ENCODE data around the gene HS3ST4. TPM values are rescaled to one million over a fixed set of nuclear protein-coding genes. Genes with fewer than 3 reads are reported as not detected.

The HS3ST4 gene
- polyA plus RNA-seq, 1 donor (not counting 4 experiments of a cell fraction or from before 2014, with no cell fraction given), result not detected

DNA sequence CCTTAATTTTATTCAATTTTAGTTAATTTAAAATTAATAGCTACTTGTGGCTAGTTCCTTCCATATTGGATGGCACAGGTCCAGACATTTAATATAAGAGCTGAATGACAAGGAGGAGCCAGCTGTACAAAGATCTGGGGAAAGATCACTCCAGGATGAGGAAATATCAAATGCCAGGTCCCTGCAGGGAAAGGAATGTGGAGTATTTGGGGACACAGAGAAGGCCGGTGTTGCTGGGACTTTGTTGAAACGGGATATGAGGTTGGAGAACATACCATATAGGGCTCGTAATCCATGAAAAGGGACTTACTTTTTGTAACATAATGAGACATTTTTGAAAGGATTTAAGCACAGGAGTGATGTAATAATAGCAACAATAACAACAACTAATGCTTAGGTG is 426.8 kb downstream of the HS3ST4 start:
- Histone ChIP-seq H4K20me1 (ENCODE audit: control insufficient read depth, extremely low read depth, insufficient read depth, low read length) (no peaks in the 10 kb centered on the region), H3K9me1 (ENCODE audit: control insufficient read depth, extremely low read depth, insufficient read depth, low read length) (no peaks in the 10 kb centered on the region), H3K27me3 (ENCODE audit: control insufficient read depth, extremely low read depth, insufficient read depth, low read length) (no peaks in the 10 kb centered on the region), H2AFZ (ENCODE audit: control insufficient read depth, low read length) (no peak overlapping the region), H3K27ac (ENCODE audit: control insufficient read depth, insufficient read depth, low read length) (no peak overlapping the region), H3K9ac (ENCODE audit: control insufficient read depth, extremely low read depth, insufficient read depth, low read length) (no peak overlapping the region), H3K4me1 (ENCODE audit: control insufficient read depth, extremely low read depth, insufficient read depth, low read length) (no peaks in the 10 kb centered on the region), H3K36me3 (ENCODE audit: control insufficient read depth in 2 of 2, extremely low read depth in 1 of 2, insufficient read depth in 2 of 2, low read length in 2 of 2) (no peaks in the 10 kb centered on the region), H3K4me3 (ENCODE audit: control insufficient read depth in 2 of 3, extremely low read depth in 1 of 3, insufficient read depth in 2 of 3, low read depth in 1 of 3, low read length in 3 of 3) (no peak overlapping the region), H3K79me2 (ENCODE audit: control insufficient read depth, insufficient read depth, low read length) (no peaks in the 10 kb centered on the region), H3K9me3 (ENCODE audit: control insufficient read depth, low read depth, low read length) (peaks cover 4% of the 10 kb centered on the region), H3K4me2 (ENCODE audit: control insufficient read depth, extremely low read depth, insufficient read depth, low read depth, low read length) (no peak overlapping the region)
- no peak for TF ChIP-seq EZH2 (IDR thresholded peaks at IDR 0.05; ENCODE audit: low read length)
- TF ChIP-seq, protein P1, sequence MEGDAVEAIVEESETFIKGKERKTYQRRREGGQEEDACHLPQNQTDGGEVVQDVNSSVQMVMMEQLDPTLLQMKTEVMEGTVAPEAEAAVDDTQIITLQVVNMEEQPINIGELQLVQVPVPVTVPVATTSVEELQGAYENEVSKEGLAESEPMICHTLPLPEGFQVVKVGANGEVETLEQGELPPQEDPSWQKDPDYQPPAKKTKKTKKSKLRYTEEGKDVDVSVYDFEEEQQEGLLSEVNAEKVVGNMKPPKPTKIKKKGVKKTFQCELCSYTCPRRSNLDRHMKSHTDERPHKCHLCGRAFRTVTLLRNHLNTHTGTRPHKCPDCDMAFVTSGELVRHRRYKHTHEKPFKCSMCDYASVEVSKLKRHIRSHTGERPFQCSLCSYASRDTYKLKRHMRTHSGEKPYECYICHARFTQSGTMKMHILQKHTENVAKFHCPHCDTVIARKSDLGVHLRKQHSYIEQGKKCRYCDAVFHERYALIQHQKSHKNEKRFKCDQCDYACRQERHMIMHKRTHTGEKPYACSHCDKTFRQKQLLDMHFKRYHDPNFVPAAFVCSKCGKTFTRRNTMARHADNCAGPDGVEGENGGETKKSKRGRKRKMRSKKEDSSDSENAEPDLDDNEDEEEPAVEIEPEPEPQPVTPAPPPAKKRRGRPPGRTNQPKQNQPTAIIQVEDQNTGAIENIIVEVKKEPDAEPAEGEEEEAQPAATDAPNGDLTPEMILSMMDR (optimal IDR thresholded peaks at IDR 0.05 in 1 of 3, IDR thresholded peaks at IDR 0.05 in 1 of 3, conservative IDR thresholded peaks at IDR 0.05 in 1 of 3; ENCODE audit: extremely low read depth in 1 of 3, insufficient read depth in 2 of 3, low read length in 3 of 3), result no peak
- DNase-seq (ENCODE audit: low read depth, low spot score) (no peak), FAIRE-seq (no peak)
- dilution Hi-C loops (cut with MboI; ENCODE audit: extremely low pct_ligation_motif_present, low sequenced_read_pairs), result no loop called here

DNA sequence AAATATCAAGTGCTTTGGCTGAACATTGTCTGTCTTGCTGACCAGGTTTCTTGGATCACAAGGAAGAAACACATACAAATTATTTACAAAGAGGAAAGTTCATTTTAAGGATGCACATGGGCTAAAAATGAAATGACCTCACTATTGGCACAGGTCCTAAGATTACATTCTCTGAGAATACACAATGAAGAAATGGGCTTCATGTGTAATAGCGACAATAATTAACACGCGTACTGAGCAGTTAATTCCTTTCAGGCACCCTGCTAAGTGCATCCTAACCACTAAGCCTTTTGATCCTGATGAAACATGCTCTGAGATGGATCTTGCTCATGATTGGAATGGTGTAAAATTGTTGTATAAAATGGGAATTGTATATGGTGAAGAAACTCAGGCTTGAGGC is 429.0 kb downstream of the HS3ST4 start:
- DNase-seq (ENCODE audit: low read depth, low spot score) (no peak), FAIRE-seq (no peak)
- H3K9me1 ChIP-seq (ENCODE audit: control insufficient read depth, extremely low read depth, insufficient read depth, low read length), result no peaks in the 10 kb centered on the region
- H3K79me2 ChIP-seq (ENCODE audit: control insufficient read depth, insufficient read depth, low read length), result no peaks in the 10 kb centered on the region
- no peak for TF ChIP-seq EZH2 (IDR thresholded peaks at IDR 0.05; ENCODE audit: low read length)
- TF ChIP-seq, protein P1 (optimal IDR thresholded peaks at IDR 0.05 in 1 of 3, IDR thresholded peaks at IDR 0.05 in 1 of 3, conservative IDR thresholded peaks at IDR 0.05 in 1 of 3; ENCODE audit: extremely low read depth in 1 of 3, insufficient read depth in 2 of 3, low read length in 3 of 3), result no peak
- no peak overlapping the region for H3K9ac ChIP-seq (ENCODE audit: control insufficient read depth, extremely low read depth, insufficient read depth, low read length)
- H3K27me3 ChIP-seq (ENCODE audit: control insufficient read depth, extremely low read depth, insufficient read depth, low read length), result no peaks in the 10 kb centered on the region
- no peaks in the 10 kb centered on the region for H3K4me1 ChIP-seq (ENCODE audit: control insufficient read depth, extremely low read depth, insufficient read depth, low read length)
- no peak overlapping the region for H3K27ac ChIP-seq (ENCODE audit: control insufficient read depth, insufficient read depth, low read length)
- no peak overlapping the region for H3K4me3 ChIP-seq (ENCODE audit: control insufficient read depth in 2 of 3, extremely low read depth in 1 of 3, insufficient read depth in 2 of 3, low read depth in 1 of 3, low read length in 3 of 3)
- no peaks in the 10 kb centered on the region for H3K36me3 ChIP-seq (ENCODE audit: control insufficient read depth in 2 of 2, extremely low read depth in 1 of 2, insufficient read depth in 2 of 2, low read length in 2 of 2)
- no peak overlapping the region for H2AFZ ChIP-seq (ENCODE audit: control insufficient read depth, low read length)
- dilution Hi-C loops (cut with MboI; ENCODE audit: extremely low pct_ligation_motif_present, low sequenced_read_pairs), result no loop called here
- H4K20me1 ChIP-seq (ENCODE audit: control insufficient read depth, extremely low read depth, insufficient read depth, low read length), result no peaks in the 10 kb centered on the region
- peaks cover 4% of the 10 kb centered on the region for H3K9me3 ChIP-seq (ENCODE audit: control insufficient read depth, low read depth, low read length)
- no peak overlapping the region for H3K4me2 ChIP-seq (ENCODE audit: control insufficient read depth, extremely low read depth, insufficient read depth, low read depth, low read length)
